Psoas muscle (tissue), 8 donors: ENCODE data around the gene SEPTIN3. TPM values are rescaled to one million over a fixed set of nuclear protein-coding genes. Genes with fewer than 3 reads are reported as not detected.

Experiments used
- ATAC-seq, 4 donors: fragments of 200-7000 bp; cut with Tn5 transposase; one replicate each; pipeline ENCODE4 v1.9.1; 2020; ENCODE audit warnings: moderate library complexity in 3 of 4, mild to moderate bottlenecking in 2 of 4
- DNase-seq, 2 donors: peaks; one replicate each; pipeline ENCODE4 v3.0.0-alpha.2; 2020
- H3K27ac ChIP-seq: fragments of 200-600 bp; one replicate; pipeline ENCODE4 v1.8.0; 2022
- H3K27me3 ChIP-seq, 3 donors: fragments of 200-600 bp in 1 of 3; one replicate each; pipeline versions ENCODE4 v1.6.1 to v1.8.0; 2013 to 2022; ENCODE audit warnings: low read length in 2 of 3, mild to moderate bottlenecking in 2 of 3, moderate library complexity in 1 of 3; ENCODE audit not compliant: insufficient read depth in 3 of 3
- H3K36me3 ChIP-seq, 2 donors: fragments of 200-600 bp in 1 of 2; one replicate each; pipeline versions ENCODE4 v1.6.1 to v1.8.0; 2013 to 2022; ENCODE audit warnings: low read depth in 1 of 2, mild to moderate bottlenecking in 1 of 2, moderate library complexity in 1 of 2; ENCODE audit not compliant: insufficient read depth in 1 of 2
- H3K4me1 ChIP-seq: fragments of 200-600 bp; one replicate; pipeline ENCODE4 v1.8.0; 2022
- H3K4me3 ChIP-seq: fragments of 200-600 bp; one replicate; pipeline ENCODE4 v1.8.0; 2022; ENCODE audit warnings: mild to moderate bottlenecking
- H3K9me3 ChIP-seq: fragments of 200-600 bp; one replicate; pipeline ENCODE4 v1.8.0; 2022
- CTCF ChIP-seq: fragments of 200-600 bp; IDR thresholded peaks from one replicate; pipeline ENCODE4 v1.8.0; 2022; ENCODE audit warnings: antibody characterized with exemption
- WGBS, 3 donors: extraction: QIAGEN DNeasy Blood & Tissue Kit; methylation state at CpG; one replicate each; pipeline versions ENCODE4 v1.1.6 to v1.1.7; 2013; 5-methylcytosine and 5-hydroxymethylcytosine counted together
- intact Hi-C, 2 donors: fragments of 100-400 bp; cut with DNase I; formaldehyde crosslinking; loops; one replicate each; pipeline versions ENCODE4 v1.11.0 to v1.14.2; 2022
- polyA plus RNA-seq, 3 donors: library from polyadenylated mRNA; stranded (reverse); fragments of 200-250 nt; gene quantifications; one replicate each; pipeline ENCODE4 v1.2.3, GENCODE V29; 2013
- total RNA-seq, 4 donors: library from RNA; stranded (reverse); fragmentation: NEBNext Ultra II Directional in 2 of 4; extraction: Animal tissue kit (Norgen Biotek cat#: 25700) in 2 of 4; gene quantifications; one replicate each; pipeline versions ENCODE4 v1.2.1 to v1.2.4, GENCODE V29; 2021 to 2023
- donor health status: healthy with polysubstance abuse.
- donor health status: DM: no; HTN: no; CAD: no; lungs with moderate emphysema.
- donor health status: Bipolar disorder and iron deficiency.
- donor health status: healthy.
- donor health status: DM: yes; HTN: yes; CAD: no.
- donor health status: DM: no; HTN: no; CAD: no.
- donor health status: DM: no; HTN: no; CAD: no.
- donor health status: DM: yes; HTN: yes; CAD: no.

SEPTIN3 gene
- total and polyA plus RNA-seq, 7 donors = 0.03 to 0.14 (median 0.06) TPM; not detected in 3

GRCh38 chr22:41952713-41953112 is 16.5 kb upstream of the SEPTIN3 start:
- no peak for TF ChIP-seq CTCF
- Histone ChIP-seq H3K27ac (no peak overlapping the region), H3K4me3 (no peak overlapping the region), H3K27me3 (peaks cover 0 to under 1% (median 0%) of the 10 kb centered on the region in 3 donors), H3K4me1 (no peaks in the 10 kb centered on the region), H3K36me3 (no peaks in the 10 kb centered on the region), H3K9me3 (no peaks in the 10 kb centered on the region)
- intact Hi-C loops = no loop called here
- DNase-seq = no peak
- no peak for ATAC-seq
- 90 to 95% (median 92%) methylated on average over 2 of the region's 2 CpGs for WGBS, 3 donors

GRCh38 chr22:41957941-41958556 is 11.2 kb upstream of the SEPTIN3 start:
- no peak for TF ChIP-seq CTCF
- DNase-seq = no peak
- H3K4me1 ChIP-seq = no peaks in the 10 kb centered on the region
- H3K27me3 ChIP-seq = peaks cover 0 to 5% (median 0%) of the 10 kb centered on the region in 3 donors
- 53 to 72% (median 68%) methylated on average over 14 to 23 of the region's 23 CpGs for WGBS, 3 donors
- no peaks in the 10 kb centered on the region for H3K36me3 ChIP-seq
- peak in 3 of 4 donors; percentile 21 to 38 (median 26) for ATAC-seq
- H3K9me3 ChIP-seq = no peaks in the 10 kb centered on the region
- intact Hi-C loops = no loop called here
- peak overlapping the region; percentile 41 for H3K4me3 ChIP-seq
- H3K27ac ChIP-seq = no peak overlapping the region

- Histone ChIP-seq H3K9me3 (no peaks in the 10 kb centered on the region), H3K27ac (no peak overlapping the region), H3K4me1 (no peaks in the 10 kb centered on the region), H3K4me3 (no peak overlapping the region), H3K27me3 (peaks cover 0 to 2% (median 0%) of the 10 kb centered on the region in 3 donors), H3K36me3 (no peaks in the 10 kb centered on the region)
- WGBS, 3 donors = 61 to 67% (median 64%) methylated on average over 9 of the region's 9 CpGs
- ATAC-seq (no peak), DNase-seq (no peak)
- TF ChIP-seq CTCF = no peak
- intact Hi-C loops = no loop called here
Observed at GRCh38 chr22:41963453-41964111, 5.7 kb upstream of the SEPTIN3 start.

GRCh38 chr22:41964112-41964491 is 5.1 kb upstream of the SEPTIN3 start:
- Histone ChIP-seq H3K36me3 (no peaks in the 10 kb centered on the region), H3K27ac (no peak overlapping the region), H3K9me3 (no peaks in the 10 kb centered on the region), H3K27me3 (peaks cover 0 to 2% (median 0%) of the 10 kb centered on the region in 3 donors), H3K4me3 (no peak overlapping the region), H3K4me1 (no peaks in the 10 kb centered on the region)
- TF ChIP-seq CTCF = no peak
- ATAC-seq (no peak), DNase-seq (no peak)
- 67 to 73% (median 73%) methylated on average over 5 of the region's 5 CpGs for WGBS, 3 donors
- intact Hi-C loops = no loop called here
